A673 (cell line): ENCODE measurements around the gene LGSN.
"Not testable (repeated sequence)": the region's sequence is repeated elsewhere in the genome, so short reads cannot be mapped to it uniquely, and the experiment has no call there.

Experiments
- EZH2 ChIP-seq: fragments of 200-600 bp; sonication (generic); IDR thresholded peaks from 2 replicates; pipeline ENCODE4 v1.6.1; 2017; ENCODE audit warnings: borderline replicate concordance, low read depth, mild to moderate bottlenecking, mixed read lengths, antibody characterized with exemption, low read length; ENCODE audit not compliant: poor library complexity, severe bottlenecking
- TF ChIP-seq, protein P1 (sequence below): fragments of 300-800, 200-600 bp; sonication (generic); conservative IDR thresholded peaks from 2 replicates; pipeline ENCODE4 v1.5.1; 2017; ENCODE audit warnings: low read depth, mild to moderate bottlenecking, antibody characterized with exemption, low read length, moderate library complexity, mixed read lengths

DNA sequence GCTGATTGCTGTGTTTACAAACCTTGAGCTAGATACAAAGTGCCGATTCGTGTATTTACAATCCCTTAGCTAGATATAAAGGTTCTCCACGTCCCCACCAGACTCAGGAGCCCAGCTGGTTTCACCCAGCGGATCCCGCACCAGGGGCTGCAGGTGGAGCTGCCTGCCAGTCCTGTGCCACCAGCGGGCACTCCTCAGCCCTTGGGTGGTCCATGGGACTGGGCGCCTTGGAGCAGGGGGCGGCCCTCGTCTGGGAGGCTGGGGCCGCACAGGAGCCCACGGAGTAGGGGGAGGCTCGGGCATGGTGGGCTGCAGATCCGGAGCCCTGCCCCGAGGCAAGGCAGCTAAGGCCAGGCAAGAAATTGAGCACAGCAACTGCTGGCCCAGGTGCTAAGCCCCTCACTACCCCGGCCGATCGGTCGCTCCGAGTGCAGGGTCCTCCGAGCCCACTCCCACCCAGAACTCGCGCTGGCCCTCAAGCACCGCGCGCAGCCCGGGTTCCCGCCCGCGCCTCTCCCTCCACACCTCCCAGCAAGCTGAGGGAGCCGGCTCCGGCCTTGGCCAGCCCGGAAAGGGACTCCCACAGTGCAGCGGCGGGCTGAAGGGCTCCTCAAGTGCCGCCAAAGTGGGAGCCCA, 44.9 kb downstream of the LGSN start:
- TF ChIP-seq, protein P1, sequence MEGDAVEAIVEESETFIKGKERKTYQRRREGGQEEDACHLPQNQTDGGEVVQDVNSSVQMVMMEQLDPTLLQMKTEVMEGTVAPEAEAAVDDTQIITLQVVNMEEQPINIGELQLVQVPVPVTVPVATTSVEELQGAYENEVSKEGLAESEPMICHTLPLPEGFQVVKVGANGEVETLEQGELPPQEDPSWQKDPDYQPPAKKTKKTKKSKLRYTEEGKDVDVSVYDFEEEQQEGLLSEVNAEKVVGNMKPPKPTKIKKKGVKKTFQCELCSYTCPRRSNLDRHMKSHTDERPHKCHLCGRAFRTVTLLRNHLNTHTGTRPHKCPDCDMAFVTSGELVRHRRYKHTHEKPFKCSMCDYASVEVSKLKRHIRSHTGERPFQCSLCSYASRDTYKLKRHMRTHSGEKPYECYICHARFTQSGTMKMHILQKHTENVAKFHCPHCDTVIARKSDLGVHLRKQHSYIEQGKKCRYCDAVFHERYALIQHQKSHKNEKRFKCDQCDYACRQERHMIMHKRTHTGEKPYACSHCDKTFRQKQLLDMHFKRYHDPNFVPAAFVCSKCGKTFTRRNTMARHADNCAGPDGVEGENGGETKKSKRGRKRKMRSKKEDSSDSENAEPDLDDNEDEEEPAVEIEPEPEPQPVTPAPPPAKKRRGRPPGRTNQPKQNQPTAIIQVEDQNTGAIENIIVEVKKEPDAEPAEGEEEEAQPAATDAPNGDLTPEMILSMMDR: not testable (repeated sequence)
- not testable (repeated sequence) for TF ChIP-seq EZH2
